NT2/D1 (cell line): Measurements from ENCODE around the gene TTC38.
A peak's percentile ranks its signal among the peaks of the same experiment; 100 is the strongest.

Experiments
- DNase-seq: peaks from one replicate; pipeline ENCODE4 v3.0.0-alpha.2; 2011; ENCODE audit warnings: low read depth, low spot score
- H3K27me3 ChIP-seq: 2 replicates; pipeline ENCODE4 v1.6.0; 2011; ENCODE audit warnings: mild to moderate bottlenecking; ENCODE audit not compliant: insufficient read length, insufficient read depth
- H3K36me3 ChIP-seq: 2 replicates; pipeline ENCODE4 v1.6.1; 2011; ENCODE audit warnings: mild to moderate bottlenecking, low read length, mixed read lengths; ENCODE audit not compliant: insufficient read depth, insufficient read length
- H3K4me1 ChIP-seq: 2 replicates; pipeline ENCODE4 v1.5.1; 2011; ENCODE audit not compliant: insufficient read depth, insufficient read length
- H3K4me3 ChIP-seq: 2 replicates; pipeline ENCODE4 v1.5.1; 2011; ENCODE audit warnings: low read depth; ENCODE audit not compliant: insufficient read length
- H3K9ac ChIP-seq: 2 replicates; pipeline ENCODE4 v1.6.0; 2011; ENCODE audit warnings: low read depth; ENCODE audit not compliant: insufficient read length
- H3K9me3 ChIP-seq: 2 replicates; pipeline ENCODE4 v1.5.1; 2011; ENCODE audit warnings: mild to moderate bottlenecking, low read length; ENCODE audit not compliant: insufficient read depth
- SUZ12 ChIP-seq: IDR thresholded peaks from 2 replicates; pipeline ENCODE4 v1.6.1; 2011; ENCODE audit not compliant: insufficient read length, insufficient read depth; ENCODE audit errors: extremely low read depth
- YY1 ChIP-seq: IDR thresholded peaks from 2 replicates; pipeline ENCODE4 v1.6.1; 2011; ENCODE audit not compliant: insufficient read length, insufficient read depth
- ZNF274 ChIP-seq: IDR thresholded peaks from 2 replicates; pipeline ENCODE4 v1.6.1; 2011; ENCODE audit warnings: mild to moderate bottlenecking, low read depth, low read length

The TTC38 gene

DNA sequence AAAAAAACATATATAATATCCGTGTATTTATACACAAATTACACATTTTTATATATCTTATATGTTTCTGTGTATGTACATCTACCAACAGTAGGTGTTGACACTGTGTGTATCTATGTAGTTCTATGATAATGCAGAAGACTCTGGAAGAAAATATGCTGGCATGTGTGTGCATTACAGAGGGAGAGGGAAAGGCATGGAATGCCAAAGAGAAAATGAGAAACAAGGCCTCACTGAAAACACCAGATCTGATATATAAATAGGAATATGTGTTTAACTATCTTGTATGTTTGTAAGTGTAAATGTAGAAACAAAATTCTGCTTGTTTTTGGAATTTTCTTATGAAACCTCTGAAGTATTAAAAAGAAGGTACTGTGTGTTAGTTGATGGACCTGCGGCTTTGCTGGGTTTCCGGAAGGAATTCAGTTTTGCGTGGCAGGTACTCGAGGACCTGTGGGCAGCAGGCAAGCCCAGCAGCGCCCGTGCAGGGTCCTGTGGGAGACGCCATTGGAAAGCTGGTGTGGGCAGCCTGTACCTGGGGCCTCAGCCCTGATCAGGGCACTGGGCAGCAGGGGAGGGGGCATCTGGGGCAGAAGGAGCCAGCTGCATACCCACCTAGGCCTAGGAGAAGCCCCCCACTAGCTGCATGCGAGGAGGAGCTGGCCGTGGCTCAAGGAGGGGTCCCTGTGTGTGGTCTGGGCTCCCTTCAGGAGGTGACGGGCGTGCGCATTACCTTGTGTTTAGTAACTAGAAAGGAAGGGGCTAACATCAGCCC, 60.1 kb downstream of the TTC38 start:
- Histone ChIP-seq H3K27me3 (no peaks in the 10 kb centered on the region), H3K36me3 (peaks cover 94% of the 10 kb centered on the region), H3K9ac (no peak overlapping the region), H3K4me1 (no peaks in the 10 kb centered on the region), H3K9me3 (no peaks in the 10 kb centered on the region), H3K4me3 (no peak overlapping the region)
- no peak for TF ChIP-seq SUZ12
- no peak for TF ChIP-seq YY1
- DNase-seq = no peak

DNA sequence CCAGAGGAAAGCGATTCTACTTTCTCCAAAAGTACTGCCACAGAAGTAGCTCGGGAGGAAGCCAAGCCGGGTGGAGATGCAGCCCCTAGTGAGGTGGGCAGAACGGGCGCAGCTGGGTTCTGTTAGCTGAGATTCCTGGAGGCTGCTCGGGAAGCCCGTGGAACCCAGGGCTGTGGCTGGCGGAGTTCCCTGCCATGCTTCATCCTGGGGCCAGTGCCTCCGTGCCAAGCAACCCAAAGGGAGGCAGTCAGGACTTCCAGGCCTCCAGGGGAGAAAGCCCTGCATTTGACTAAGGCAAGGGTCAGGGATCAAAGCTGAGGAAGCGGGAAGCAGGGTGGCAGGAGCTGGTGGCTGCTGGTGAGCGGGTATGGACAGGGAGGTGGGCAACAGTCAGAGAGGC, 61.0 kb downstream of the TTC38 start:
- no peak for TF ChIP-seq YY1
- TF ChIP-seq ZNF274 = no peak
- TF ChIP-seq SUZ12 = no peak
- H3K36me3 ChIP-seq = peaks cover 93% of the 10 kb centered on the region
- no peak for DNase-seq
- H3K27me3 ChIP-seq = no peaks in the 10 kb centered on the region
- H3K4me1 ChIP-seq = no peaks in the 10 kb centered on the region
- no peak overlapping the region for H3K4me3 ChIP-seq
- H3K9ac ChIP-seq = no peak overlapping the region
- H3K9me3 ChIP-seq = no peaks in the 10 kb centered on the region

GRCh38 chr22:46329616-46330015, 61.8 kb downstream of the TTC38 start:
- DNase-seq = no peak
- Histone ChIP-seq H3K4me3 (no peak overlapping the region), H3K9ac (no peak overlapping the region), H3K36me3 (peaks cover 87% of the 10 kb centered on the region), H3K27me3 (no peaks in the 10 kb centered on the region), H3K4me1 (no peaks in the 10 kb centered on the region), H3K9me3 (no peaks in the 10 kb centered on the region)
- TF ChIP-seq YY1 = no peak
- no peak for TF ChIP-seq SUZ12
- no peak for TF ChIP-seq ZNF274

GRCh38 chr22:46330426-46330825, 62.6 kb downstream of the TTC38 start:
- Histone ChIP-seq H3K27me3 (no peaks in the 10 kb centered on the region), H3K4me1 (no peaks in the 10 kb centered on the region), H3K9me3 (no peaks in the 10 kb centered on the region), H3K9ac (no peak overlapping the region), H3K36me3 (peaks cover 80% of the 10 kb centered on the region), H3K4me3 (no peak overlapping the region)
- no peak for DNase-seq
- TF ChIP-seq SUZ12 (no peak), ZNF274 (no peak), YY1 (no peak)

- Histone ChIP-seq H3K4me3 (no peak overlapping the region), H3K36me3 (peaks cover 70% of the 10 kb centered on the region), H3K9ac (no peak overlapping the region), H3K9me3 (no peaks in the 10 kb centered on the region), H3K27me3 (no peaks in the 10 kb centered on the region), H3K4me1 (no peaks in the 10 kb centered on the region)
- no peak for DNase-seq
- no peak for TF ChIP-seq YY1
- no peak for TF ChIP-seq ZNF274
- TF ChIP-seq SUZ12 = no peak
Measured at GRCh38 chr22:46331496-46331895, 63.7 kb downstream of the TTC38 start.

GRCh38 chr22:46335201-46336118, 67.7 kb downstream of the TTC38 start, which contains the start of gene TRMU:
Gene TRMU, plus strand, starts transcription at chr22:46335714. Its CDS starts 51 bp downstream, at chr22:46335765.
- TF ChIP-seq ZNF274 = no peak
- no peak for TF ChIP-seq SUZ12
- no peak for TF ChIP-seq YY1
- no peaks in the 10 kb centered on the region for H3K4me1 ChIP-seq
- no peaks in the 10 kb centered on the region for H3K27me3 ChIP-seq
- H3K4me3 ChIP-seq = peak within 1 kb of the TSS; percentile 93
- H3K36me3 ChIP-seq = peaks cover 65% of the 10 kb centered on the region
- H3K9me3 ChIP-seq = no peaks in the 10 kb centered on the region
- peak within 1 kb of the TSS; percentile 96 for H3K9ac ChIP-seq
- peak; percentile 70 for DNase-seq
